Measurements from ENCODE around the gene TMCO1. TPM values are rescaled to one million over a fixed set of nuclear protein-coding genes. Genes with fewer than 3 reads are reported as not detected.
A peak's percentile ranks its signal among the peaks of the same experiment; 100 is the strongest.

Gene TMCO1
- total RNA-seq, 1 experiment from 2014 or later, result 138 TPM

GRCh38 chr1:165699577-165699976 is 69.1 kb downstream of the TMCO1 start:
- no peaks in the 10 kb centered on the region for H3K36me3 Mint-ChIP-seq (ENCODE audit: insufficient read depth, unreplicated experiment)
- H3K9me3 Mint-ChIP-seq (ENCODE audit: unreplicated experiment), result no peaks in the 10 kb centered on the region
- no peaks in the 10 kb centered on the region for H3K9me3 ChIP-seq
- POLR2A ChIA-PET, result no interaction called here
- peaks cover 10% of the 10 kb centered on the region; the same call in 1 of the 2 replicates for H3K4me1 ChIP-seq
- no peaks in the 10 kb centered on the region for H3K36me3 ChIP-seq (ENCODE audit: control insufficient read depth, insufficient read depth, low read length)
- peaks cover 10% of the 10 kb centered on the region for H3K4me1 Mint-ChIP-seq (ENCODE audit: low read depth, unreplicated experiment)
- H3K4me3 ChIP-seq (ENCODE audit: low read depth, low read length), result no peak overlapping the region
- H3K27me3 Mint-ChIP-seq (ENCODE audit: insufficient read depth, unreplicated experiment), result peaks cover 3% of the 10 kb centered on the region
- TF ChIP-seq, protein P1, sequence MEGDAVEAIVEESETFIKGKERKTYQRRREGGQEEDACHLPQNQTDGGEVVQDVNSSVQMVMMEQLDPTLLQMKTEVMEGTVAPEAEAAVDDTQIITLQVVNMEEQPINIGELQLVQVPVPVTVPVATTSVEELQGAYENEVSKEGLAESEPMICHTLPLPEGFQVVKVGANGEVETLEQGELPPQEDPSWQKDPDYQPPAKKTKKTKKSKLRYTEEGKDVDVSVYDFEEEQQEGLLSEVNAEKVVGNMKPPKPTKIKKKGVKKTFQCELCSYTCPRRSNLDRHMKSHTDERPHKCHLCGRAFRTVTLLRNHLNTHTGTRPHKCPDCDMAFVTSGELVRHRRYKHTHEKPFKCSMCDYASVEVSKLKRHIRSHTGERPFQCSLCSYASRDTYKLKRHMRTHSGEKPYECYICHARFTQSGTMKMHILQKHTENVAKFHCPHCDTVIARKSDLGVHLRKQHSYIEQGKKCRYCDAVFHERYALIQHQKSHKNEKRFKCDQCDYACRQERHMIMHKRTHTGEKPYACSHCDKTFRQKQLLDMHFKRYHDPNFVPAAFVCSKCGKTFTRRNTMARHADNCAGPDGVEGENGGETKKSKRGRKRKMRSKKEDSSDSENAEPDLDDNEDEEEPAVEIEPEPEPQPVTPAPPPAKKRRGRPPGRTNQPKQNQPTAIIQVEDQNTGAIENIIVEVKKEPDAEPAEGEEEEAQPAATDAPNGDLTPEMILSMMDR (IDR thresholded peaks at IDR 0.05; ENCODE audit: insufficient read depth in 1 of 2, low read depth in 1 of 2, low read length in 1 of 2, severe bottlenecking in 1 of 2, unreplicated experiment in 1 of 2), result no peak
- no peak overlapping the region for H3K4me3 Mint-ChIP-seq (ENCODE audit: unreplicated experiment)
- DNase-seq, result no peak
- H3K27me3 ChIP-seq (replicated peaks; ENCODE audit: control insufficient read depth, insufficient read depth, low read length), result no peaks in the 10 kb centered on the region
- CTCF ChIA-PET, result interaction anchor here (0.7 kb wide), 1 partner anchor 42 kb away, joined by 5 read pairs; no protein-coding TSS in a partner anchor
- intact Hi-C loops (cut with micrococcal nuclease; ENCODE audit: unreplicated experiment), result loop anchor here (2.0 kb wide), 1 partner anchor 69 kb away; the partner anchor contains the start of gene TMCO1
- no peak overlapping the region for H3K27ac Mint-ChIP-seq (ENCODE audit: unreplicated experiment)
- no TSS peak for BruUV-seq (replicated peaks)

DNA sequence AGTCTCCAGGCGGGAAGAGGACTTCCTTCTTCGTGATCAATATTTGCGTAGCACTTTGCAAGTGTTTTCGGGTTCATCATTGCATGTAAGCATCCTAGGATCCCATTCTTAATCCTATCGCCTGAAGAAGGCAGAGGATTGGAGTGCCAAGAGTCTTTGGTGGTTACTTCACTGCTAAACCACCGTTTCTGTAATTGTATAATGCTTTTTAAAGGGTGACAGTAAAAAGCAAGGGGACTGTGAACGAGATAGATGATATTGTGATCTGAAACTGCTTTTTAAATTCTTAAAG is 70.0 kb downstream of the TMCO1 start:
- TF ChIP-seq, protein P1 (IDR thresholded peaks at IDR 0.05; ENCODE audit: insufficient read depth in 1 of 2, low read depth in 1 of 2, low read length in 1 of 2, severe bottlenecking in 1 of 2, unreplicated experiment in 1 of 2), result no peak
- Mint-ChIP-seq H3K4me3 (ENCODE audit: unreplicated experiment) (peak overlapping the region; percentile 99), H3K4me1 (ENCODE audit: low read depth, unreplicated experiment) (peaks cover 10% of the 10 kb centered on the region), H3K36me3 (ENCODE audit: insufficient read depth, unreplicated experiment) (no peaks in the 10 kb centered on the region), H3K9me3 (ENCODE audit: unreplicated experiment) (no peaks in the 10 kb centered on the region), H3K27me3 (ENCODE audit: insufficient read depth, unreplicated experiment) (peaks cover 3% of the 10 kb centered on the region), H3K27ac (ENCODE audit: unreplicated experiment) (peak overlapping the region; percentile 94)
- intact Hi-C loops (cut with micrococcal nuclease; ENCODE audit: unreplicated experiment), result loop anchor here (1.0 to 2.0 kb wide), 3 partner anchors 67 to 97 kb away; partner anchors contain the start of genes MGST3 and TMCO1
- ChIA-PET POLR2A (interaction anchor here (0.5 kb wide), 1 partner anchor 1541 kb away, joined by 3 read pairs; no protein-coding TSS in a partner anchor), CTCF (interaction anchor here (0.6 to 1.6 kb wide), 5 partner anchors 10 to 226 kb away, joined by 3 to 11 read pairs (median 6); no protein-coding TSS in a partner anchor)
- no peak for DNase-seq
- Histone ChIP-seq H3K9me3 (no peaks in the 10 kb centered on the region), H3K4me1 (peaks cover 10% of the 10 kb centered on the region; the same call in 1 of the 2 replicates), H3K4me3 (ENCODE audit: low read depth, low read length) (peak overlapping the region; percentile 77), H3K36me3 (ENCODE audit: control insufficient read depth, insufficient read depth, low read length) (no peaks in the 10 kb centered on the region), H3K27me3 (replicated peaks; ENCODE audit: control insufficient read depth, insufficient read depth, low read length) (no peaks in the 10 kb centered on the region)
- BruUV-seq (replicated peaks), result no TSS peak

- Mint-ChIP-seq H3K36me3 (ENCODE audit: insufficient read depth, unreplicated experiment) (no peaks in the 10 kb centered on the region), H3K9me3 (ENCODE audit: unreplicated experiment) (no peaks in the 10 kb centered on the region), H3K4me1 (ENCODE audit: low read depth, unreplicated experiment) (peaks cover 10% of the 10 kb centered on the region), H3K27ac (ENCODE audit: unreplicated experiment) (peak within 1 kb of the TSS; percentile 94), H3K27me3 (ENCODE audit: insufficient read depth, unreplicated experiment) (peaks cover 3% of the 10 kb centered on the region), H3K4me3 (ENCODE audit: unreplicated experiment) (peak within 1 kb of the TSS; percentile 99)
- H3K9me3 ChIP-seq, result no peaks in the 10 kb centered on the region
- H3K4me1 ChIP-seq, result peaks cover 10% of the 10 kb centered on the region; the same call in 1 of the 2 replicates
- intact Hi-C loops (cut with micrococcal nuclease; ENCODE audit: unreplicated experiment), result loop anchor here (1.0 to 2.0 kb wide), 3 partner anchors 67 to 97 kb away; partner anchors contain the start of genes MGST3 and TMCO1
- no peaks in the 10 kb centered on the region for H3K36me3 ChIP-seq (ENCODE audit: control insufficient read depth, insufficient read depth, low read length)
- CTCF ChIA-PET, result interaction anchor here (0.6 to 1.6 kb wide), 9 partner anchors 11 to 227 kb away, joined by 3 to 11 read pairs (median 5); partner anchors contain the start of gene MGST3
- peak; percentile 89 to 90 for DNase-seq
- H3K27me3 ChIP-seq (replicated peaks; ENCODE audit: control insufficient read depth, insufficient read depth, low read length), result no peaks in the 10 kb centered on the region
- BruUV-seq (replicated peaks), result no TSS peak
- POLR2A ChIA-PET, result interaction anchor here (0.5 to 0.6 kb wide), 4 partner anchors 52 to 1540 kb away, joined by 3 to 10 read pairs (median 4); no protein-coding TSS in a partner anchor
- TF ChIP-seq, protein P1 (IDR thresholded peaks at IDR 0.05; ENCODE audit: insufficient read depth in 1 of 2, low read depth in 1 of 2, low read length in 1 of 2, severe bottlenecking in 1 of 2, unreplicated experiment in 1 of 2), result peak; percentile 23 to 37
- peak within 1 kb of the TSS; percentile 77 for H3K4me3 ChIP-seq (ENCODE audit: low read depth, low read length)
These were observed 70.5 kb downstream of the TMCO1 start, which contains the start of gene ALDH9A1 for GRCh38 chr1:165697881-165698760. Gene ALDH9A1, minus strand, starts transcription at chr1:165698562. Its CDS starts 4 bp downstream, at chr1:165698558.

All from Caco-2 (cell line).